OCI-LY1 (cell line): ENCODE results near the gene ICAM2.

Experiments used
- H2AFZ ChIP-seq: fragments of 200-600 bp; sonication (generic), shearing (Covaris generic); 2 replicates; pipeline ENCODE4 v1.6.0; 2014; ENCODE audit warnings: antibody characterized with exemption, mild to moderate bottlenecking, low read length
- H3F3A ChIP-seq: fragments of 200-600 bp; sonication (generic), shearing (Covaris generic); 2 replicates; pipeline ENCODE4 v1.6.0; 2014; ENCODE audit warnings: mild to moderate bottlenecking, antibody characterized with exemption, low read length, moderate library complexity; ENCODE audit not compliant: insufficient read depth
- H3K27ac ChIP-seq: fragments of 200-600 bp; sonication (generic); 2 replicates; pipeline ENCODE4 v1.5.1; 2014; ENCODE audit warnings: low read length, mixed run types, mild to moderate bottlenecking, low read depth; ENCODE audit not compliant: poor library complexity, severe bottlenecking
- H3K27me3 ChIP-seq: fragments of 200-600 bp; sonication (generic); 2 replicates; pipeline ENCODE4 v1.6.0; 2014; ENCODE audit warnings: antibody characterized with exemption, mild to moderate bottlenecking, low read length, moderate library complexity; ENCODE audit not compliant: insufficient read depth
- H3K36me3 ChIP-seq: fragments of 200-600 bp; sonication (generic); 2 replicates; pipeline ENCODE4 v1.6.1; 2014; ENCODE audit warnings: mild to moderate bottlenecking, antibody characterized with exemption, low read length, moderate library complexity, mixed read lengths; ENCODE audit not compliant: insufficient read depth
- H3K4me1 ChIP-seq: fragments of 200-600 bp; sonication (generic); 2 replicates; pipeline ENCODE4 v1.5.1; 2014; ENCODE audit warnings: mild to moderate bottlenecking, low read length, moderate library complexity; ENCODE audit not compliant: insufficient read depth, severe bottlenecking
- H3K4me2 ChIP-seq: fragments of 200-600 bp; sonication (generic), shearing (Covaris generic); 2 replicates; pipeline ENCODE4 v1.6.1; 2014; ENCODE audit warnings: low read length
- H3K4me3 ChIP-seq: fragments of 200-600 bp; sonication (generic); 2 replicates; pipeline ENCODE4 v1.5.1; 2014; ENCODE audit warnings: low read length, low read depth, mild to moderate bottlenecking, mixed read lengths; ENCODE audit not compliant: poor library complexity, severe bottlenecking
- H3K79me2 ChIP-seq: fragments of 200-600 bp; shearing (Covaris generic); 2 replicates; pipeline ENCODE4 v1.6.1; 2016; ENCODE audit warnings: mixed run types, low read length, mixed read lengths; ENCODE audit not compliant: insufficient read depth
- H3K9ac ChIP-seq: fragments of 200-600 bp; sonication (generic), shearing (Covaris generic); 2 replicates; pipeline ENCODE4 v1.6.1; 2014; ENCODE audit warnings: mild to moderate bottlenecking, low read length, mixed read lengths
- H3K9me2 ChIP-seq: fragments of 200-600 bp; sonication (generic), shearing (Covaris generic); 2 replicates; pipeline ENCODE4 v1.6.1; 2014; ENCODE audit warnings: low read depth, mild to moderate bottlenecking, low read length, mixed read lengths
- H3K9me3 ChIP-seq: fragments of 200-600 bp; shearing (Covaris generic); 2 replicates; pipeline ENCODE4 v1.6.1; 2014; ENCODE audit warnings: low read length, mixed read lengths
- H4K20me1 ChIP-seq: fragments of 200-600 bp; sonication (generic), shearing (Covaris generic); 2 replicates; pipeline ENCODE4 v1.6.0; 2016; ENCODE audit warnings: mild to moderate bottlenecking, low read length; ENCODE audit not compliant: insufficient read depth
- CTCF ChIP-seq: fragments of 200-600 bp; sonication (generic), shearing (Covaris generic); IDR thresholded peaks from 2 replicates; pipeline ENCODE4 v1.5.1; 2017; ENCODE audit warnings: mild to moderate bottlenecking, antibody characterized with exemption, low read length, moderate library complexity, mixed read lengths
- EZH2 ChIP-seq: fragments of 200-600 bp; sonication (generic), shearing (Covaris generic); IDR thresholded peaks from 2 replicates; pipeline ENCODE4 v1.8.0; 2017; ENCODE audit warnings: borderline replicate concordance, mixed run types, mild to moderate bottlenecking, antibody characterized with exemption, low read length, moderate library complexity, mixed read lengths

The ICAM2 gene

GRCh38 chr17:63991611-63992010 is 28.8 kb downstream of the ICAM2 start:
- no peak for TF ChIP-seq EZH2
- TF ChIP-seq CTCF = no peak
- Histone ChIP-seq H3K36me3 (no peaks in the 10 kb centered on the region), H3K27me3 (peaks cover 3% of the 10 kb centered on the region; the same call in 1 of the 2 replicates), H3K4me2 (no peak overlapping the region), H3K27ac (no peak overlapping the region), H3K9ac (no peak overlapping the region), H3K4me1 (peaks cover 7% of the 10 kb centered on the region), H3K9me3 (no peaks in the 10 kb centered on the region), H3K4me3 (no peak overlapping the region), H2AFZ (no peak overlapping the region), H3F3A (no peaks in the 10 kb centered on the region), H3K79me2 (no peaks in the 10 kb centered on the region), H3K9me2 (no peaks in the 10 kb centered on the region), H4K20me1 (no peaks in the 10 kb centered on the region)

- H3K9me3 ChIP-seq = no peaks in the 10 kb centered on the region
- TF ChIP-seq EZH2 = no peak
- no peak for TF ChIP-seq CTCF
- no peaks in the 10 kb centered on the region for H4K20me1 ChIP-seq
- H3K9ac ChIP-seq = no peak overlapping the region
- no peaks in the 10 kb centered on the region for H3K79me2 ChIP-seq
- H3K36me3 ChIP-seq = no peaks in the 10 kb centered on the region
- H3K4me2 ChIP-seq = no peak overlapping the region
- no peak overlapping the region for H2AFZ ChIP-seq
- no peak overlapping the region for H3K4me3 ChIP-seq
- no peaks in the 10 kb centered on the region; the same call in 1 of the 2 replicates for H3K27me3 ChIP-seq
- H3K9me2 ChIP-seq = no peaks in the 10 kb centered on the region
- H3K4me1 ChIP-seq = peaks cover 7% of the 10 kb centered on the region
- no peak overlapping the region for H3K27ac ChIP-seq
- no peaks in the 10 kb centered on the region for H3F3A ChIP-seq
These were observed 30.6 kb downstream of the ICAM2 start for GRCh38 chr17:63989622-63990345.

GRCh38 chr17:63988741-63989621 is 31.5 kb downstream of the ICAM2 start:
- Histone ChIP-seq H3K4me3 (no peak overlapping the region), H2AFZ (no peak overlapping the region), H3K9me3 (no peaks in the 10 kb centered on the region), H3F3A (no peaks in the 10 kb centered on the region), H3K4me2 (no peak overlapping the region), H4K20me1 (no peaks in the 10 kb centered on the region), H3K9ac (no peak overlapping the region), H3K27me3 (no peaks in the 10 kb centered on the region; the same call in 1 of the 2 replicates), H3K4me1 (peaks cover 7% of the 10 kb centered on the region), H3K36me3 (no peaks in the 10 kb centered on the region), H3K9me2 (no peaks in the 10 kb centered on the region), H3K79me2 (no peaks in the 10 kb centered on the region), H3K27ac (no peak overlapping the region)
- TF ChIP-seq EZH2 (no peak), CTCF (no peak)
